GM21390 (cell line): ENCODE results near the gene MMP12.

Experiments
- ATAC-seq: cut with Tn5 transposase; IDR thresholded peaks from one replicate; pipeline ENCODE4 v1.9.1; 2021; ENCODE audit not compliant: unreplicated experiment

Gene MMP12

GRCh38 chr11:102850973-102851745, 23.6 kb downstream of the MMP12 start:
- ATAC-seq, result no peak

- no peak for ATAC-seq
Observed at GRCh38 chr11:102849311-102849710, 25.5 kb downstream of the MMP12 start.

DNA sequence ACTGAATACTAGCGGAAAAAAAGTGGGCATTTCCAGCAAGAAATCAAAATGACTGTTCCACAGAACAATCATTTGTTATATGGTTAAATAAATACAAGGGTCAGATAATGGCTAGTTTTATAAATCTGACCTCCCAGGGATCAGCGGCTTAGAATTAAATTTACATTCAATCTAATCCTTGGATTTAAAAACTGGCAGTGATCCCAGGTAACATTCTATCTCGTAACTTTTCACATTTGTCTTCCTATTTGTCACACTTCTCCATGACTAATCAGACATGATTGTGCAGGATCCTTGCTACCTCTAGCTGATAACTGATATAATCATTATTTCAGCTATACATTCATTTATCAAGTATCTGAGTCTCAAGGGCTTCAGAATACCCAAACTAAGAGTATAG, 28.5 kb downstream of the MMP12 start:
- no peak for ATAC-seq

DNA sequence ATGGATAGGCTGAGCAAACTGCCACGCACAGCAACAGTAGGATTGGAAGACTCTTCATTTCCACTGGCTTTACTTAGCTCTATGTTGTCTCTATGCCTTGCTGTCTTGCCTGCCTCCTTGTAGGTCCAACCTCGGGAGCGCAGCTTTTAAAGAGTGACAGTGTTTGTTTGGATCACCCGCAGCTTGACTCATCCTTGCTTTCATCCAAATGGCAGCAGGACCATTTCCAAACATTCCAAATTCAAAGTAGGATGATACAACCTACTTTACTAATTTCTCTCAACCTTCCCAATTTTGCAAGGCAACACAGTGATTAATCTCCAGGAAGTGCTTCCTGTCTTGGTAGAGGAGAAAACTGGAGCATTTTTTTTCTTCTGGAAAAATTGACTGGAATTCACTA, 31.3 kb downstream of the MMP12 start, which contains the start of gene MMP3:
Gene MMP3 (minus strand): TSS at position 121 of the 400 bp plus-strand sequence. CDS start 63 bp downstream, at position 58.
- no peak for ATAC-seq

DNA sequence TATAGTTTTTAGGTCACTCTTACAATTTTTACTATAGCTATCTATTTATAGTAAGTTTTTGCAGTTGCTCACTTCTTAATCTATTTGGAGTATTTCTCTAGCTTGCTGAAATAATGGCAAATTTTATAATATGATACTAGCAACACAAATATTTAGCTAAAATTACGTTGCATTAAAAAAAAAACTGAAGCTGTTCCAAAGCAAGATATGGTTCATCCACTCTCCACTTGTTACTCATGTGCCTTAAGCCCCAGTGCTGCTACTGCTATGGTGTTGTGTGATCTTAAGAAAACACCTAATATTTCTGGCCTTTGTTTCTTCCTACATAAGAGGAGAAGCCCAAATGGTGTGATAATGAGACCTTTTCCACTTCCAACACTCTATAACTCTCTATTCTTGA, 31.9 kb downstream of the MMP12 start:
- no peak for ATAC-seq

GRCh38 chr11:102840018-102840417, 34.8 kb downstream of the MMP12 start:
- no peak for ATAC-seq

- no peak for ATAC-seq
Observed at GRCh38 chr11:102837646-102838045, 37.1 kb downstream of the MMP12 start.

GRCh38 chr11:102837156-102837555, 37.6 kb downstream of the MMP12 start:
- no peak for ATAC-seq

- no peak for ATAC-seq
Observed at GRCh38 chr11:102836290-102836875, 38.4 kb downstream of the MMP12 start.

- ATAC-seq, result no peak
Observed at GRCh38 chr11:102833731-102834130, 41.1 kb downstream of the MMP12 start.

- ATAC-seq, result no peak
Observed at GRCh38 chr11:102832612-102833011, 42.2 kb downstream of the MMP12 start.

DNA sequence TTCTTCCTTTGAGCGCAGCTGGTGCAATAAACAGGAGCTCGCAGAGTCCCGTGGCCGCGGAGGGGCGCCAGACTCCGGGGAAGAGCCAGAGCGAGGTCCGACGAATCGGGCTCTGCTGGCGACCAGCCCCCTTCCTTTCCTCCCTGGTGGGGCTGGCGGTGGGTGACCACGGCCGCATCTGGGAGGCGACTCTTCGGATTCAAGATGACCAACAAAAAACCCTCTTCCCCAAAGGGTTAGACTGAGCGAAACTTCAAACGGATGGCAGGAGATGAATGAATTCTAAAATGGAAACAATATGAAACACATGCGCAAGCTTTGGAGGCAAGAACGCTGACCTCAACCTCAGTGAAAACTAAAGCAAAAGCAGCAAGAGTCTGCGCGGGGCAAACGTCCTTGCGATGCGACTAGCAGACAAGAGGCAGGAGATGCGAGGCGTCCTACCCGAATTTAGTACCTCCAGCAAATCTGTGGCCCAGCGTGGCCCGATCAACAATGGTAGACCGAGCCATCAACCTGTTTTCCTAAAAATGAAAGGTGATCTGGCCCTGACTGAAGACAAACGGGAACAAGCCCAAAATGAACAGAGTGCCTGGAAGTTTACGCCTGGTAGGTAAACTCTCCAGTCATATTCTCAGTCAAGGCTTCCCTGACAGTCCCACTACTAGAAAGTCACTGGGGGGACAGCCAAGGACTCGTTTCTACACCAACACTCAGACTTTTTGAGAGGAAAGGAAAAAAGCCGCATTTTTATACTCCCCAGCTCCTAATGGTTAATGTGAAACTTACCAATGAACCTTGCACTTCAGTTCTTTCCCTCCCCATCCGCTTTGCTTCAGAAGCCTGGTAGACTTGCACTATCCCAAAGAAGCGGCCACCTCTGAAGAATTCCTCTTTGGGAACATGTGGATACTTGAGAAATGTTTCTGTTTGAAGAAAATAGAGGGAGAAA, 43.0 kb downstream of the MMP12 start:
- ATAC-seq, result no peak

GRCh38 chr11:102831128-102831488, 43.7 kb downstream of the MMP12 start:
- ATAC-seq, result no peak

- ATAC-seq, result no peak
Observed at GRCh38 chr11:102830001-102830727, 44.6 kb downstream of the MMP12 start.

DNA sequence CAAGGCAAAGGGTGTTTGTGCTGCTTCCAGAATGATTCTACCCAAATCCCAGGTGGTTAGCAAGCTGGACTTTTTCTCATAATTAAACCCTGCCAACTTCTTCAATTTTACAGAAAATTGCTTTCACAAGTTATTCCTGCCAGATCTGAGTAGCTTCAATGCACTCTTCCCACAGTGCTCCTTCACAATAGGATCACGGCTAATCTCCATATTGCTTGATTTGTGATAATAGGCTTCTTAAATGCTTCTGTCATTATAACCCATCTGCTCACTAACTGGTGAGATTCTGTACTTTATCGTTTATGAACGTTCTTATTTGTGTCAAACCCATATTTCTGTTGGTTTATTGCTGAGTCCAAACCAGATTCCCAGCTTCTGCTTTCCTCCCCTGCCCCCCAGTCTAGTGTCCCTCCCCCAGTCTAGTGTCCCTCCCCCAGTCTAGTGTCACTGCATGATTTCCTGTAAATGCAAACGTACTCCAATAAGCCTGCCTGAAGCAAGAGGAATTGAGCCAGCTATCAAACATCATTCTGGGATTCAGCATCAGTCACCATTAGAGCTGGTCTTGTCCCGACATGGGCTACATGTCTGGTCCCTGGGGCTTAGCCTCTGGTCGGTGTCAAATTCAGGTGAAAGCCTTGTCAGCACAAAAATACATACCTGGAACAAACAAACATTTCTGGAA, 45.3 kb downstream of the MMP12 start:
- ATAC-seq, result no peak

DNA sequence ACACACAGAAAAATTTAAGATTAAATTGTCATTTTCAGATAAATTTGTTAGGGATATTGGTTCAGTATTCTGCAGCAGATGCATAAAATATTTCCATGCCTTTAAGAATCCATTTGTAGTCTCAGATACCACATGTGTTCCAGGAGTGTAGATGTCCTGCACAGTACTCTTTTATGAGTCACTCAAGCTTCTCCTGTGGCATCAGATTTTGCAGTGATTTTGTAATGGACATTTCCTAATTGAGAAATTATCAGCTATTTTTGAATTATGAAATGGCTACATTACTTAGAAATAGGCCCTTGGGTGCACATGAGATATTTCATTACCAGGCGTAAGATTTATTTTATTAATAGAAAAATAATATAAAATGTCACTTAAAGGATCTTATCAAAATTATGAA, 50.2 kb downstream of the MMP12 start:
- no peak for ATAC-seq

GRCh38 chr11:102819491-102819890, 55.3 kb downstream of the MMP12 start:
- no peak for ATAC-seq

GRCh38 chr11:102813484-102813883, 61.3 kb downstream of the MMP12 start:
- no peak for ATAC-seq
